CD8-positive, alpha-beta memory T cell (primary cell): ENCODE results near the gene IGSF6. TPM values are rescaled to one million over a fixed set of nuclear protein-coding genes. Genes with fewer than 3 reads are reported as not detected.
A peak's percentile ranks its signal among the peaks of the same experiment; 100 is the strongest.
"Not testable (repeated sequence)": the region's sequence is repeated elsewhere in the genome, so short reads cannot be mapped to it uniquely, and the experiment has no call there.

Experiments used
- CTCF ChIA-PET: fragments of 350-600 bp; sonication (Branson Sonifier 250); formaldehyde crosslinking; loops from one replicate; lab custom pipeline; 2021; ENCODE audit warnings: antibody characterized with exemption; lab: Charles Lee
- POLR2A ChIA-PET: fragments of 350-600 bp; sonication (Branson Sonifier 250); formaldehyde crosslinking; loops from one replicate; lab custom pipeline; 2021; ENCODE audit warnings: antibody characterized with exemption; lab: Charles Lee
- DNase-seq, 5 donors: peaks; one replicate each; pipeline versions ENCODE4 v3.0.0 to v3.0.0-alpha.2; 2020 to 2022; ENCODE audit warnings: mixed read lengths in 1 of 5
- H3K27ac ChIP-seq: one replicate; pipeline ENCODE4 v1.7.0; 2013; ENCODE audit warnings: low read depth, mild to moderate bottlenecking, low read length, moderate library complexity
- H3K27me3 ChIP-seq: 2 replicates; pipeline ENCODE4 v1.7.0; 2013; ENCODE audit warnings: low read length, mild to moderate bottlenecking; ENCODE audit not compliant: insufficient read depth, poor library complexity, severe bottlenecking
- H3K36me3 ChIP-seq: 2 replicates; pipeline ENCODE4 v1.7.0; 2013; ENCODE audit warnings: mild to moderate bottlenecking, low read length, moderate library complexity; ENCODE audit not compliant: insufficient read depth
- H3K4me1 ChIP-seq: 2 replicates; pipeline ENCODE4 v1.7.0; 2013; ENCODE audit warnings: mild to moderate bottlenecking, low read length, moderate library complexity; ENCODE audit not compliant: insufficient read depth
- H3K4me3 ChIP-seq: 2 replicates; pipeline ENCODE4 v1.7.0; 2013; ENCODE audit warnings: mild to moderate bottlenecking, low read length
- H3K9me3 ChIP-seq: 2 replicates; pipeline ENCODE4 v1.7.0; 2013; ENCODE audit warnings: mild to moderate bottlenecking, low read length
- H3K27ac Mint-ChIP-seq, 8 donors: one replicate each; pipeline ENCODE4 v1.8.0; 2020 to 2021; ENCODE audit warnings: mixed read lengths in 8 of 8, mild to moderate bottlenecking in 6 of 8, inconsistent platforms in 3 of 8, moderate library complexity in 3 of 8
- H3K27me3 Mint-ChIP-seq, 2 donors: one replicate each; pipeline ENCODE4 v1.8.0; 2020 to 2021; ENCODE audit warnings: mixed read lengths in 2 of 2, mild to moderate bottlenecking in 1 of 2, moderate library complexity in 1 of 2
- H3K36me3 Mint-ChIP-seq, 3 donors: one replicate each; pipeline ENCODE4 v1.8.0; 2020 to 2021; ENCODE audit warnings: mixed read lengths in 3 of 3, inconsistent platforms in 1 of 3, mild to moderate bottlenecking in 1 of 3
- H3K4me1 Mint-ChIP-seq, 3 donors: one replicate each; pipeline ENCODE4 v1.8.0; 2020 to 2021; ENCODE audit warnings: mixed read lengths in 3 of 3, inconsistent platforms in 1 of 3, mild to moderate bottlenecking in 1 of 3
- H3K4me3 Mint-ChIP-seq, 7 donors: one replicate each; pipeline ENCODE4 v1.8.0; 2020 to 2021; ENCODE audit warnings: mixed read lengths in 7 of 7, mild to moderate bottlenecking in 6 of 7, moderate library complexity in 4 of 7, inconsistent platforms in 2 of 7
- H3K9me3 Mint-ChIP-seq, 5 donors: one replicate each; pipeline ENCODE4 v1.8.0; 2020 to 2022; ENCODE audit warnings: mixed read lengths in 5 of 5, mild to moderate bottlenecking in 3 of 5, moderate library complexity in 2 of 5, inconsistent platforms in 1 of 5
- polyA plus RNA-seq: library from polyadenylated mRNA; unstranded; fragments of 300-500 nt; fragmentation: Illumina TruSeq; gene quantifications from one replicate; pipeline ENCODE4 v1.2.3, GENCODE V29; 2021
- total RNA-seq, 2 experiments: library from RNA; stranded (reverse); gene quantifications; one replicate each; pipeline ENCODE4 v1.2.3, GENCODE V29; 2021

IGSF6 gene
- total and polyA plus RNA-seq, 3 experiments from 2014 or later = 0.32 to 1.1 (median 0.58) TPM

GRCh38 chr16:21684199-21684598, 31.8 kb upstream of the IGSF6 start:
- Mint-ChIP-seq H3K9me3 (peaks cover 0 to 5% (median 0%) of the 10 kb centered on the region in 5 donors), H3K27ac (no peak overlapping the region), H3K36me3 (peaks cover 0 to 6% (median 0%) of the 10 kb centered on the region in 3 donors), H3K4me1 (no peaks in the 10 kb centered on the region), H3K27me3 (peaks cover 7 to 17% of the 10 kb centered on the region in 2 donors), H3K4me3 (no peak overlapping the region)
- Histone ChIP-seq H3K4me3 (no peak overlapping the region), H3K27ac (no peak overlapping the region), H3K4me1 (no peaks in the 10 kb centered on the region), H3K36me3 (no peaks in the 10 kb centered on the region), H3K27me3 (no peaks in the 10 kb centered on the region), H3K9me3 (no peaks in the 10 kb centered on the region)
- peak in 3 of 5 donors; percentile 5 to 18 (median 15) for DNase-seq
- ChIA-PET POLR2A (no interaction called here), CTCF (interaction anchor here (2.8 kb wide), 1 partner anchor 27 kb away, joined by 10 read pairs; no protein-coding TSS in a partner anchor)

DNA sequence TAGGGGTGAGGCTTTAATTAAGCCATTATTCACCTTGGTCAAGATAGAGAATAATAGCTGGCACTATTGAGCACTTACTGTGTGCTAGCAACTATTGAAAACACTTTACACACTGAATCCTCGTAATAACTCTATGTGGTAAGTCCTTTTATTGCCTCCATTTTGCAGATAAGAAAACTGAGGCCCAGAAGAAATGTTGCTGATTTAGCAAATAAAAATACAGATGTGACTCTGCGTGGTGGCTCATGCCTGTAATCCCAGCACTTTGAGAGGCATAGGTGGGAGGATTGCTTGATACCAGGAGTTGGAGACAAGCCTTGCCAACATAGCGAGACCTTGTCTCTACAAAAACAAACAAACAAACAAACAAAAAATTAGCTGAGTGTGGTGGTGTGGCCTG, 30.8 kb upstream of the IGSF6 start:
- Mint-ChIP-seq H3K4me1 (no peaks in the 10 kb centered on the region), H3K27me3 (peaks cover 7 to 22% of the 10 kb centered on the region in 2 donors), H3K36me3 (no peaks in the 10 kb centered on the region), H3K4me3 (no peak overlapping the region), H3K27ac (no peak overlapping the region), H3K9me3 (no peaks in the 10 kb centered on the region)
- H3K9me3 ChIP-seq = no peaks in the 10 kb centered on the region
- no peak overlapping the region for H3K27ac ChIP-seq
- ChIA-PET POLR2A (no interaction called here), CTCF (interaction anchor here (2.8 kb wide), 1 partner anchor 26 kb away, joined by 10 read pairs; no protein-coding TSS in a partner anchor)
- H3K27me3 ChIP-seq = no peaks in the 10 kb centered on the region
- no peak overlapping the region for H3K4me3 ChIP-seq
- DNase-seq = no peak
- H3K36me3 ChIP-seq = no peaks in the 10 kb centered on the region
- no peaks in the 10 kb centered on the region for H3K4me1 ChIP-seq

GRCh38 chr16:21680714-21681113, 28.3 kb upstream of the IGSF6 start:
- H3K4me3 Mint-ChIP-seq, H3K4me3 ChIP-seq, H3K36me3 Mint-ChIP-seq, H3K4me1 ChIP-seq, DNase-seq, POLR2A ChIA-PET, H3K36me3 ChIP-seq, H3K9me3 Mint-ChIP-seq, H3K27me3 ChIP-seq, H3K4me1 Mint-ChIP-seq, H3K9me3 ChIP-seq, H3K27ac ChIP-seq, CTCF ChIA-PET: not testable (repeated sequence)
- Mint-ChIP-seq H3K27ac (peak overlapping the region in 1 of 8 donors; percentile 9), H3K27me3 (peaks cover 7 to 26% of the 10 kb centered on the region in 2 donors)

- not testable (repeated sequence) for DNase-seq
These were observed 22.0 kb upstream of the IGSF6 start for GRCh38 chr16:21674456-21674855.

GRCh38 chr16:21673469-21673868, 21.1 kb upstream of the IGSF6 start:
- no peaks in the 10 kb centered on the region for H3K4me1 ChIP-seq
- DNase-seq = no peak
- ChIA-PET CTCF (interaction anchor here (1.1 kb wide), 2 partner anchors 16 to 17 kb away, joined by 3 to 4 read pairs; no protein-coding TSS in a partner anchor), POLR2A (interaction anchor here (0.6 kb wide), 1 partner anchor 12 kb away, joined by 3 read pairs; no protein-coding TSS in a partner anchor)
- H3K4me1 Mint-ChIP-seq = no peaks in the 10 kb centered on the region
- no peak overlapping the region for H3K27ac ChIP-seq
- no peaks in the 10 kb centered on the region for H3K27me3 ChIP-seq
- H3K36me3 Mint-ChIP-seq = peaks cover 0 to 1% (median 0%) of the 10 kb centered on the region in 3 donors
- no peak overlapping the region for H3K4me3 Mint-ChIP-seq
- no peak overlapping the region for H3K4me3 ChIP-seq
- peak overlapping the region in 1 of 8 donors; percentile 5 for H3K27ac Mint-ChIP-seq
- no peaks in the 10 kb centered on the region for H3K36me3 ChIP-seq
- H3K27me3 Mint-ChIP-seq = peaks cover 4 to 7% of the 10 kb centered on the region in 2 donors
- H3K9me3 ChIP-seq = no peaks in the 10 kb centered on the region
- peaks cover 0 to 10% (median 2%) of the 10 kb centered on the region in 5 donors for H3K9me3 Mint-ChIP-seq

More at GRCh38 chr16:21674456-21674855, 22.0 kb upstream of the IGSF6 start:
- H3K27me3 Mint-ChIP-seq = peaks cover 3 to 10% of the 10 kb centered on the region in 2 donors
- H3K36me3 Mint-ChIP-seq, H3K36me3 ChIP-seq, POLR2A ChIA-PET, H3K9me3 ChIP-seq, H3K4me3 ChIP-seq, H3K9me3 Mint-ChIP-seq, H3K4me1 Mint-ChIP-seq, H3K27ac Mint-ChIP-seq, H3K27ac ChIP-seq, H3K27me3 ChIP-seq, H3K4me1 ChIP-seq, H3K4me3 Mint-ChIP-seq: not testable (repeated sequence)
- CTCF ChIA-PET = interaction anchor here (1.1 kb wide), 1 partner anchor 17 kb away, joined by 3 read pairs; no protein-coding TSS in a partner anchor

- Mint-ChIP-seq H3K27ac (no peak overlapping the region), H3K4me1 (peaks cover 7 to 12% (median 9%) of the 10 kb centered on the region in 3 donors), H3K36me3 (no peaks in the 10 kb centered on the region), H3K27me3 (peaks cover 4 to 11% of the 10 kb centered on the region in 2 donors), H3K9me3 (no peaks in the 10 kb centered on the region), H3K4me3 (no peak overlapping the region)
- DNase-seq = no peak
- Histone ChIP-seq H3K4me1 (peaks cover 8% of the 10 kb centered on the region), H3K36me3 (no peaks in the 10 kb centered on the region), H3K27ac (no peak overlapping the region), H3K9me3 (no peaks in the 10 kb centered on the region), H3K27me3 (no peaks in the 10 kb centered on the region), H3K4me3 (no peak overlapping the region)
- ChIA-PET POLR2A (no interaction called here), CTCF (interaction anchor here (1.0 to 3.6 kb wide), 2 partner anchors 27 to 41 kb away, joined by 4 to 17 read pairs; no protein-coding TSS in a partner anchor)
These were observed 15.2 kb upstream of the IGSF6 start for GRCh38 chr16:21667575-21667974.

- no peak for DNase-seq
- Histone ChIP-seq H3K4me3 (no peak overlapping the region), H3K4me1 (peaks cover 10% of the 10 kb centered on the region), H3K36me3 (no peaks in the 10 kb centered on the region), H3K9me3 (no peaks in the 10 kb centered on the region), H3K27ac (no peak overlapping the region), H3K27me3 (no peaks in the 10 kb centered on the region)
- H3K36me3 Mint-ChIP-seq = no peaks in the 10 kb centered on the region
- H3K27me3 Mint-ChIP-seq = peaks cover 4 to 11% of the 10 kb centered on the region in 2 donors
- H3K4me1 Mint-ChIP-seq = peaks cover 7 to 16% (median 10%) of the 10 kb centered on the region in 3 donors
- no peaks in the 10 kb centered on the region for H3K9me3 Mint-ChIP-seq
- ChIA-PET CTCF (interaction anchor here (1.0 to 3.6 kb wide), 2 partner anchors 10 to 42 kb away, joined by 3 to 17 read pairs; no protein-coding TSS in a partner anchor), POLR2A (no interaction called here)
- H3K27ac Mint-ChIP-seq = no peak overlapping the region
- H3K4me3 Mint-ChIP-seq = no peak overlapping the region
These were observed 14.4 kb upstream of the IGSF6 start for GRCh38 chr16:21666772-21667171.

GRCh38 chr16:21664801-21665492, 12.5 kb upstream of the IGSF6 start:
- H3K27ac ChIP-seq = no peak overlapping the region
- ChIA-PET CTCF (interaction anchor here (0.9 to 3.6 kb wide), 2 partner anchors 8 to 43 kb away, joined by 4 to 17 read pairs; no protein-coding TSS in a partner anchor), POLR2A (no interaction called here)
- peak overlapping the region in 1 of 7 donors; percentile 3 for H3K4me3 Mint-ChIP-seq
- peaks cover 4 to 7% of the 10 kb centered on the region in 2 donors for H3K27me3 Mint-ChIP-seq
- H3K36me3 Mint-ChIP-seq = no peaks in the 10 kb centered on the region
- peaks cover 18 to 30% (median 23%) of the 10 kb centered on the region in 3 donors for H3K4me1 Mint-ChIP-seq
- H3K4me3 ChIP-seq = no peak overlapping the region
- H3K4me1 ChIP-seq = peaks cover 22% of the 10 kb centered on the region
- no peak for DNase-seq
- no peaks in the 10 kb centered on the region for H3K27me3 ChIP-seq
- H3K36me3 ChIP-seq = no peaks in the 10 kb centered on the region
- no peaks in the 10 kb centered on the region for H3K9me3 ChIP-seq
- no peak overlapping the region for H3K27ac Mint-ChIP-seq
- H3K9me3 Mint-ChIP-seq = no peaks in the 10 kb centered on the region
